K562 (cell line): ENCODE measurements around the gene HOXC5. TPM values are rescaled to one million over a fixed set of nuclear protein-coding genes. Genes with fewer than 3 reads are reported as not detected.

ENCODE experiments used
- ATAC-seq: fragments of 200-7000 bp; cut with Tn5 transposase; 3 replicates; pipeline ENCODE4 v1.9.1; 2020; ENCODE audit warnings: moderate library complexity
- BruUV-seq: library from RNA; stranded (reverse); fragments of 400-500 nt; replicated peaks from 2 replicates; lab custom pipeline; 2021; lab: Mats Ljungman, UMichigan
- CTCF ChIA-PET: fragments of 300-600 bp; formaldehyde crosslinking; extraction: SDS; loops from one replicate; lab custom pipeline; 2021; ENCODE audit warnings: low intra/inter-chr PET ratio; lab: Yijun Ruan, JAX
- POLR2A ChIA-PET: fragments of 300-600, 350-650 bp; sonication (Branson Sonifier 250); formaldehyde crosslinking; extraction: SDS; loops from one replicate; lab custom pipeline; 2021; ENCODE audit warnings: antibody characterized with exemption, inconsistent platforms; lab: Yijun Ruan, JAX
- DNase-seq, 4 experiments: peaks; one replicate each; pipeline versions ENCODE4 v3.0.0 to v3.0.0-alpha.2; 2011 to 2018; ENCODE audit warnings: low spot score in 3 of 4, mixed read lengths in 3 of 4; ENCODE audit errors: extremely low read depth in 1 of 4
- FAIRE-seq: peaks from 2 replicates; lab custom pipeline; 2011; peaks lifted over from hg19 to GRCh38; lab: Jason Lieb, UNC
- H2AFZ ChIP-seq: 2 replicates; pipeline ENCODE4 v1.6.0; 2011; ENCODE audit warnings: low read depth, low read length, control low read depth, inconsistent platforms
- H3K27ac ChIP-seq: fragments of 200-600 bp; 3 replicates; pipeline ENCODE4 v1.8.0; 2011; ENCODE audit warnings: low read depth, mild to moderate bottlenecking, control low read depth, inconsistent platforms, low read length, moderate library complexity, mixed read lengths; ENCODE audit errors: extremely low read depth
- H3K27me3 ChIP-seq, 2 experiments: fragments of 300-600 bp in 1 of 2; 2 replicates in 1 of 2; 3 replicates in 1 of 2; pipeline versions ENCODE4 v1.6.0 to v1.8.0; 2011; ENCODE audit warnings: inconsistent platforms in 2 of 2, low read length in 2 of 2, mild to moderate bottlenecking in 1 of 2, mixed read lengths in 1 of 2, moderate library complexity in 1 of 2; ENCODE audit not compliant: control insufficient read depth in 2 of 2, insufficient read depth in 2 of 2
- H3K36me3 ChIP-seq: fragments of 300-600 bp; 3 replicates; pipeline ENCODE4 v1.8.0; 2011; ENCODE audit warnings: mild to moderate bottlenecking, low read length, inconsistent platforms; ENCODE audit not compliant: control insufficient read depth, insufficient read depth
- H3K4me1 ChIP-seq, 2 experiments: fragments of 200-600 bp in 1 of 2; replicated peaks in 1 of 2; 2 replicates in 1 of 2; 3 replicates in 1 of 2; pipeline versions ENCODE4 v1.5.1 to v1.8.0; 2011; ENCODE audit warnings: inconsistent platforms in 2 of 2, low read length in 2 of 2, mild to moderate bottlenecking in 1 of 2, mixed read lengths in 1 of 2, moderate library complexity in 1 of 2; ENCODE audit not compliant: control insufficient read depth in 2 of 2, insufficient read depth in 2 of 2
- H3K4me2 ChIP-seq: 2 replicates; pipeline ENCODE4 v1.6.1; 2011; ENCODE audit warnings: low read length, control low read depth, inconsistent platforms, mixed read lengths; ENCODE audit not compliant: insufficient read depth
- H3K4me3 ChIP-seq: fragments of 200-600 bp; sonication (generic), shearing (Covaris generic); 2 replicates; pipeline ENCODE4 v1.5.1; 2016; ENCODE audit warnings: control low read depth, inconsistent platforms
- H3K79me2 ChIP-seq: fragments of 200-600 bp; 3 replicates; pipeline ENCODE4 v1.8.0; 2011; ENCODE audit warnings: low read length, inconsistent platforms; ENCODE audit not compliant: control insufficient read depth, insufficient read depth
- H3K9ac ChIP-seq, 2 experiments: 2 replicates each; pipeline versions ENCODE4 v1.6.0 to v1.6.1; 2011; ENCODE audit warnings: low read depth in 2 of 2, low read length in 2 of 2, control low read depth in 1 of 2, inconsistent platforms in 1 of 2, mild to moderate bottlenecking in 1 of 2, mixed read lengths in 1 of 2; ENCODE audit not compliant: insufficient read depth in 1 of 2
- H3K9me1 ChIP-seq: one replicate; pipeline ENCODE4 v1.6.0; 2011; ENCODE audit warnings: inconsistent platforms, mild to moderate bottlenecking, low read length, moderate library complexity; ENCODE audit not compliant: control insufficient read depth, insufficient read depth
- H3K9me3 ChIP-seq: replicated peaks from 2 replicates; pipeline ENCODE4 v1.5.1; 2011; ENCODE audit warnings: low read depth, low read length, inconsistent platforms; ENCODE audit not compliant: control insufficient read depth, insufficient read depth
- H4K20me1 ChIP-seq: replicated peaks from 2 replicates; pipeline ENCODE4 v1.6.1; 2011; ENCODE audit warnings: low read length, inconsistent platforms, mixed read lengths; ENCODE audit not compliant: control insufficient read depth, insufficient read depth
- CBFA2T3 ChIP-seq: fragments of 450-650 bp; IDR thresholded peaks from 2 replicates; pipeline ENCODE4 v1.6.1; 2017
- ELF1 ChIP-seq: fragments of 200-800 bp; sonication (Bioruptor generic); IDR thresholded peaks from 2 replicates; pipeline ENCODE4 v1.6.1; 2016; ENCODE audit warnings: missing genetic modification characterization, missing compliant biosample characterization
- FOXJ2 ChIP-seq: fragments of 200-800 bp; sonication (Bioruptor generic); IDR thresholded peaks from 2 replicates; pipeline ENCODE4 v1.6.1; 2016; ENCODE audit warnings: missing genetic modification characterization, missing compliant biosample characterization
- NKRF ChIP-seq: fragments of 450-650 bp; IDR thresholded peaks from 2 replicates; pipeline ENCODE4 v1.6.1; 2016; ENCODE audit warnings: borderline replicate concordance
- RFX5 ChIP-seq: IDR thresholded peaks from 2 replicates; pipeline ENCODE4 v1.6.1; 2011; ENCODE audit warnings: low read depth, mild to moderate bottlenecking, improper control_type of control experiment, low read length
- RFX7 ChIP-seq: fragments of 250-450 bp; sonication (Bioruptor Pico); IDR thresholded peaks from 2 replicates; pipeline ENCODE4 v1.5.1; 2021; ENCODE audit warnings: mild to moderate bottlenecking
- TRIM25 ChIP-seq: fragments of 450-650 bp; IDR thresholded peaks from 2 replicates; pipeline ENCODE4 v1.7.0; 2016; ENCODE audit warnings: borderline replicate concordance
- ZBTB43 ChIP-seq: sonication (generic); formaldehyde crosslinking; IDR thresholded peaks from 2 replicates; pipeline ENCODE4 v1.8.0; 2023; ENCODE audit warnings: mild to moderate bottlenecking, missing genetic modification reagents
- ZNF280A ChIP-seq: fragments of 450-650 bp; IDR thresholded peaks from 2 replicates; pipeline ENCODE4 v1.6.1; 2018; ENCODE audit warnings: mild to moderate bottlenecking, low read depth; ENCODE audit not compliant: partially characterized antibody
- WGBS: fragments of 100-300 bp; shearing (Covaris generic); methylation state at CpG from one replicate; pipeline ENCODE4 v1.1.6; 2016; ENCODE audit warnings: low coverage, mixed read lengths; ENCODE audit not compliant: insufficient coverage; ENCODE audit errors: missing lambda C conversion rate; 5-methylcytosine and 5-hydroxymethylcytosine counted together
- in situ Hi-C: fragments of 300-500 bp; cut with MboI; formaldehyde crosslinking; loops from 4 replicates; pipeline ENCODE4 v1.15.0; 2018; ENCODE audit warnings: inconsistent platforms, mixed read lengths
- intact Hi-C: fragments of 100-400 bp; cut with micrococcal nuclease; formaldehyde crosslinking; loops from 2 replicates; pipeline ENCODE4 v1.14.2; 2022
- polyA plus RNA-seq, 8 experiments: library from polyadenylated mRNA; depleted of rRNA in 4 of 8; stranded (reverse) in 5 of 8; unstranded in 3 of 8; fragments of >200 nt; fragmentation: Nextera tagmentation in 2 of 8; fragmentation: Illumina TruSeq in 1 of 8; extraction: Ambion mirVana in 2 of 8; extraction: Trizol in 1 of 8; gene quantifications; 2 replicates each; pipeline versions ENCODE4 v1.2.1 to v1.2.3, GENCODE V29; 2011 to 2014; ENCODE audit warnings: inconsistent platforms in 1 of 8, missing spikeins in 1 of 8
- total RNA-seq, 7 experiments: library from RNA; depleted of rRNA in 6 of 7; stranded (reverse); fragments of >200 nt in 6 of 7; fragmentation: Illumina TruSeq in 2 of 7; extraction: Trizol in 2 of 7; gene quantifications; 2 replicates each; pipeline versions ENCODE4 v1.2.1 to v1.2.3, GENCODE V29; 2011 to 2021; ENCODE audit warnings: low replicate concordance in 1 of 7

The HOXC5 gene
- total and polyA plus RNA-seq, 9 of the 15 experiments (the other 6 are each of a cell fraction or from before 2014, with no cell fraction given): 0.10 to 0.44 (median 0.18) TPM; not detected in 4

GRCh38 chr12:54034785-54035310 is 2.0 kb downstream of the HOXC5 start:
- Histone ChIP-seq H4K20me1 (no peaks in the 10 kb centered on the region), H3K4me3 (no peak overlapping the region), H3K4me2 (no peak overlapping the region), H3K79me2 (no peaks in the 10 kb centered on the region), H2AFZ (no peak overlapping the region), H3K9me3 (no peaks in the 10 kb centered on the region), H3K9ac (no peak overlapping the region), H3K4me1 (peaks cover 0 to 19% of the 10 kb centered on the region in 2 experiments; a peak in 3 of 5 replicates), H3K9me1 (no peaks in the 10 kb centered on the region), H3K36me3 (peaks cover 1% of the 10 kb centered on the region; the same call in 1 of the 3 replicates), H3K27me3 (peaks cover 9 to 13% of the 10 kb centered on the region in 2 experiments; a peak in 1 of 5 replicates), H3K27ac (no peak overlapping the region)
- TF ChIP-seq RFX7 (no peak), TRIM25 (no peak), NKRF (no peak), ELF1 (tag) (no peak), ZNF280A (no peak), RFX5 (no peak), ZBTB43 (CRISPR knock-in tag) (no peak), FOXJ2 (no peak), CBFA2T3 (no peak)
- intact Hi-C loops (no loop called here), in situ Hi-C loops (loop anchor here (5.0 kb wide), 1 partner anchor 97 kb away; no protein-coding TSS in a partner anchor)
- BruUV-seq: no TSS peak
- no peak for DNase-seq
- FAIRE-seq: no peak
- 51% methylated on average over 11 of the region's 22 CpGs for WGBS
- CTCF ChIA-PET: no interaction called here
- no peak for ATAC-seq
- POLR2A ChIA-PET: no interaction called here
